HepG2 (cell line): Measurements from ENCODE around the gene PRSS27. TPM values are rescaled to one million over a fixed set of nuclear protein-coding genes. Genes with fewer than 3 reads are reported as not detected.

Source experiments
- ATAC-seq: fragments of 200-7000 bp; cut with Tn5 transposase; 3 replicates; pipeline ENCODE4 v1.9.1; 2020; ENCODE audit warnings: mild to moderate bottlenecking, moderate library complexity
- BruUV-seq: library from RNA; stranded (reverse); fragments of 400-500 nt; replicated peaks from 2 replicates; lab custom pipeline; 2021; lab: Mats Ljungman, UMichigan
- CTCF ChIA-PET: fragments of 300-600 bp; formaldehyde crosslinking; extraction: SDS; loops from one replicate; lab custom pipeline; 2021; ENCODE audit warnings: low total read pairs, inconsistent platforms, low intra/inter-chr PET ratio; lab: Yijun Ruan, JAX
- POLR2A ChIA-PET: fragments of 350-600 bp; sonication (Branson Sonifier 250); formaldehyde crosslinking; loops from one replicate; lab custom pipeline; 2020; ENCODE audit warnings: antibody characterized with exemption, inconsistent platforms; lab: Yijun Ruan, JAX
- DNase-seq: peaks from one replicate; pipeline ENCODE4 v3.0.0-alpha.2; 2015; ENCODE audit warnings: low spot score
- FAIRE-seq: peaks from 3 replicates; lab custom pipeline; 2011; peaks lifted over from hg19 to GRCh38; lab: Jason Lieb, UNC
- H2AFZ ChIP-seq: one replicate; pipeline ENCODE4 v1.6.1; 2011; ENCODE audit warnings: low read length, inconsistent platforms
- H3K27ac ChIP-seq: fragments of 300-600 bp; 3 replicates; pipeline ENCODE4 v1.8.0; 2011; ENCODE audit warnings: mixed run types, mild to moderate bottlenecking, mixed read lengths, low read length, inconsistent platforms; ENCODE audit not compliant: insufficient read depth; ENCODE audit errors: extremely low read length
- H3K27me3 ChIP-seq, 2 experiments: fragments of 200-600 bp in 1 of 2; 2 replicates in 1 of 2; 3 replicates in 1 of 2; pipeline versions ENCODE4 v1.6.0 to v1.8.0; 2011; ENCODE audit warnings: low read length in 2 of 2, mild to moderate bottlenecking in 2 of 2, moderate library complexity in 2 of 2, inconsistent platforms in 1 of 2; ENCODE audit not compliant: insufficient read depth in 2 of 2, control insufficient read depth in 1 of 2
- H3K36me3 ChIP-seq, 2 experiments: fragments of 200-600 bp in 1 of 2; replicated peaks in 1 of 2; 2 replicates in 1 of 2; 3 replicates in 1 of 2; pipeline versions ENCODE4 v1.5.1 to v1.8.0; 2011; ENCODE audit warnings: low read length in 2 of 2, inconsistent platforms in 1 of 2; ENCODE audit not compliant: insufficient read depth in 2 of 2, control insufficient read depth in 1 of 2
- H3K4me1 ChIP-seq: 2 replicates; pipeline ENCODE4 v1.5.1; 2012; ENCODE audit warnings: low read length, inconsistent platforms; ENCODE audit not compliant: insufficient read depth
- H3K4me2 ChIP-seq: 2 replicates; pipeline ENCODE4 v1.6.0; 2011; ENCODE audit warnings: low read depth, low read length, inconsistent platforms
- H3K4me3 ChIP-seq, 3 experiments: fragments of 200-600 bp in 1 of 3; sonication (generic), shearing (Covaris generic) in 1 of 3; replicated peaks in 1 of 3; 2 replicates each; pipeline ENCODE4 v1.5.1; 2011 to 2016; ENCODE audit warnings: low read length in 3 of 3, inconsistent platforms in 2 of 3, low read depth in 2 of 3, mild to moderate bottlenecking in 2 of 3, control low read depth in 1 of 3, mixed read lengths in 1 of 3; ENCODE audit not compliant: insufficient read depth in 1 of 3
- H3K79me2 ChIP-seq: one replicate; pipeline ENCODE4 v1.6.1; 2011; ENCODE audit warnings: low read length, inconsistent platforms; ENCODE audit not compliant: insufficient read depth
- H3K9ac ChIP-seq: 2 replicates; pipeline ENCODE4 v1.6.0; 2011; ENCODE audit warnings: mild to moderate bottlenecking, low read depth, low read length, inconsistent platforms; ENCODE audit not compliant: insufficient read depth
- H3K9me3 ChIP-seq: 2 replicates; pipeline ENCODE4 v1.5.1; 2012; ENCODE audit warnings: mild to moderate bottlenecking, low read length
- H4K20me1 ChIP-seq: 2 replicates; pipeline ENCODE4 v1.6.0; 2011; ENCODE audit warnings: inconsistent platforms, mild to moderate bottlenecking, low read length, moderate library complexity; ENCODE audit not compliant: insufficient read depth
- GMEB1 ChIP-seq: sonication (generic); formaldehyde crosslinking; IDR thresholded peaks from 2 replicates; pipeline ENCODE4 v1.5.1; 2020; ENCODE audit warnings: missing genetic modification reagents, mild to moderate bottlenecking, borderline replicate concordance
- MYNN ChIP-seq: sonication (generic); formaldehyde crosslinking; IDR thresholded peaks from 2 replicates; pipeline ENCODE4 v1.4.0; 2020; ENCODE audit warnings: mild to moderate bottlenecking, low read depth, missing genetic modification reagents
- TCF7L2 ChIP-seq: IDR thresholded peaks from 2 replicates; pipeline ENCODE4 v1.6.1; 2011; ENCODE audit warnings: mild to moderate bottlenecking, low read depth, low read length, moderate library complexity
- ZKSCAN1 ChIP-seq: fragments of 150-350 bp; IDR thresholded peaks from 2 replicates; pipeline ENCODE4 v1.6.1; 2014; ENCODE audit warnings: low read length
- ZNF761 ChIP-seq: sonication (generic); formaldehyde crosslinking; conservative IDR thresholded peaks from 2 replicates; pipeline ENCODE4 v1.4.0; 2020; ENCODE audit warnings: mild to moderate bottlenecking, missing genetic modification reagents
- WGBS: methylation state at CpG from one replicate; pipeline ENCODE4 v1.1.6; 2017; ENCODE audit warnings: low lambda C conversion rate; 5-methylcytosine and 5-hydroxymethylcytosine counted together
- in situ Hi-C: cut with HindIII; loops from 2 replicates; pipeline ENCODE4 v1.10.0; 2017; ENCODE audit warnings: low pct_unique_long_range_greater_than_20kb; ENCODE audit not compliant: extremely low pct_ligation_motif_present
- intact Hi-C: fragments of 100-400 bp; cut with micrococcal nuclease; formaldehyde crosslinking; loops from one replicate; pipeline ENCODE4 v1.10.0; 2022; ENCODE audit not compliant: unreplicated experiment
- polyA plus RNA-seq, 8 experiments: library from polyadenylated mRNA; depleted of rRNA in 3 of 8; stranded (reverse) in 7 of 8; unstranded in 1 of 8; fragments of >200 nt; fragmentation: Illumina TruSeq in 4 of 8; extraction: Trizol in 4 of 8; gene quantifications; 2 replicates each; pipeline versions ENCODE4 v1.2.1 to v1.2.3, GENCODE V29; 2011 to 2016; ENCODE audit warnings: low read depth in 4 of 8, missing spikeins in 1 of 8, mixed read lengths in 1 of 8; ENCODE audit not compliant: insufficient read depth in 1 of 8
- total RNA-seq, 5 experiments: library from RNA; depleted of rRNA; stranded (reverse); fragments of >200 nt; fragmentation: Illumina TruSeq; extraction: Trizol; gene quantifications; 2 replicates each; pipeline ENCODE4 v1.2.3, GENCODE V29; 2016; ENCODE audit warnings: low read depth in 1 of 5
- TF ChIP-seq, protein P1 (sequence below): sonication (generic); formaldehyde crosslinking; IDR thresholded peaks from 2 replicates; pipeline ENCODE4 v1.5.0; 2020; ENCODE audit warnings: missing genetic modification reagents, mild to moderate bottlenecking, borderline replicate concordance

Gene PRSS27
- total and polyA plus RNA-seq, 2 of the 13 experiments (the other 11 are each of a cell fraction or from before 2014, with no cell fraction given) = 0.20 to 0.73 TPM

- POLR2A ChIA-PET = no interaction called here
- FAIRE-seq = no peak
- intact Hi-C loops = no loop called here
Observed at GRCh38 chr16:2713985-2714774, 5.8 kb downstream of the PRSS27 start.

DNA sequence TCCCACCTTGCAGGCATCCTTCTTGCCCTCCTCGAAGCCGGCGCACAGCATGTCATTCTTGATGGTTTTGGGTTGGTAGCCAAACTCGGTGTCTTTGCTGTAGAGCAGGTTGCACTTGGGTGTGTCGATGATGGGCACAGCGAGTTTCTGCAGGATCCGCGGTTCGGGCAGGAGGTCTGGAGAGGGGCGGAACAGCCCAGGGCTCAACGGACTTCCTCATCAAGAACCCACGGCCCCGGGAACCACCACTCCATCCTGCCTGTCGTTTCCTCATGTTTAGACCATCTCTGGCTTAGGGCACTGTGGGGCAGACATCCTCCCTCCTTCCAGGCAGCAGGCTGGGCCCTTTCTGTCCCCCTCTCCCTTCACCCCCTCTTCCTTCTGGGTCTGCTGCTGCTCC, 6.5 kb downstream of the PRSS27 start:
- Histone ChIP-seq H3K9me3 (no peaks in the 10 kb centered on the region), H3K4me3 (no peak overlapping the region), H3K9ac (no peak overlapping the region), H4K20me1 (no peaks in the 10 kb centered on the region), H3K36me3 (0 out of 5 replicates have a peak, but pooled peaks cover 0 to under 1% of the 10 kb centered on the region in 2 experiments), H3K4me2 (no peak overlapping the region), H2AFZ (no peak overlapping the region), H3K79me2 (no peaks in the 10 kb centered on the region), H3K4me1 (peaks cover under 1% of the 10 kb centered on the region), H3K27me3 (peaks cover 7 to 36% of the 10 kb centered on the region in 2 experiments), H3K27ac (no peak overlapping the region)
- ChIA-PET CTCF (no interaction called here), POLR2A (no interaction called here)
- no peak for FAIRE-seq
- in situ Hi-C loops (no loop called here), intact Hi-C loops (no loop called here)
- 10% methylated on average over 2 of the region's 14 CpGs for WGBS
- TF ChIP-seq ZNF761 (no peak), GMEB1 (no peak), TCF7L2 (no peak)
- TF ChIP-seq, protein P1, sequence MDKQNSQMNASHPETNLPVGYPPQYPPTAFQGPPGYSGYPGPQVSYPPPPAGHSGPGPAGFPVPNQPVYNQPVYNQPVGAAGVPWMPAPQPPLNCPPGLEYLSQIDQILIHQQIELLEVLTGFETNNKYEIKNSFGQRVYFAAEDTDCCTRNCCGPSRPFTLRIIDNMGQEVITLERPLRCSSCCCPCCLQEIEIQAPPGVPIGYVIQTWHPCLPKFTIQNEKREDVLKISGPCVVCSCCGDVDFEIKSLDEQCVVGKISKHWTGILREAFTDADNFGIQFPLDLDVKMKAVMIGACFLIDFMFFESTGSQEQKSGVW (CRISPR knock-in tag) = no peak
- DNase-seq = no peak
- no peak for ATAC-seq
- BruUV-seq = no TSS peak

More at GRCh38 chr16:2713985-2714774, 5.8 kb downstream of the PRSS27 start:
- Histone ChIP-seq H3K9me3 (no peaks in the 10 kb centered on the region), H3K4me1 (peaks cover 8% of the 10 kb centered on the region), H3K9ac (no peak overlapping the region), H3K27me3 (peaks cover 7 to 36% of the 10 kb centered on the region in 2 experiments), H4K20me1 (no peaks in the 10 kb centered on the region), H3K79me2 (no peaks in the 10 kb centered on the region), H3K4me2 (no peak overlapping the region), H2AFZ (no peak overlapping the region), H3K27ac (no peak overlapping the region), H3K36me3 (no peaks in the 10 kb centered on the region), H3K4me3 (no peak overlapping the region)
- DNase-seq (no peak), ATAC-seq (no peak)
- 11% methylated on average over 10 of the region's 28 CpGs for WGBS
- in situ Hi-C loops = no loop called here
- no TSS peak for BruUV-seq
- CTCF ChIA-PET = no interaction called here
- TF ChIP-seq ZKSCAN1 (no peak), MYNN (CRISPR knock-in tag) (no peak)
